NCI-H510A treated with DMSO at 0.1 percent for 48 hours (cell line): Measurements from ENCODE around the gene TMEM52.
A peak's percentile ranks its signal among the peaks of the same experiment; 100 is the strongest.
"Not testable (repeated sequence)": the region's sequence is repeated elsewhere in the genome, so short reads cannot be mapped to it uniquely, and the experiment has no call there.

Experiments used
- DNase-seq: peaks from one replicate; lab custom pipeline; 2025; lab: John Stamatoyannopoulos, UW

TMEM52 gene

GRCh38 chr1:1893997-1894353, 25.1 kb downstream of the TMEM52 start:
- no peak for DNase-seq

- no peak for DNase-seq
Measured at GRCh38 chr1:1893291-1893985, 25.6 kb downstream of the TMEM52 start.

GRCh38 chr1:1892763-1893120, 26.3 kb downstream of the TMEM52 start:
- no peak for DNase-seq

GRCh38 chr1:1892079-1892762, 26.9 kb downstream of the TMEM52 start:
- peak; percentile 79 for DNase-seq

- peak; percentile 98 for DNase-seq
Measured at GRCh38 chr1:1891349-1892078, 27.6 kb downstream of the TMEM52 start.

- DNase-seq = peak; percentile 93
Measured at GRCh38 chr1:1890506-1891348, 28.4 kb downstream of the TMEM52 start, which contains the start of gene GNB1. TSS of gene GNB1 (minus strand) at chr1:1891087. CDS start at chr1:1825453, 65,634 bp downstream.

GRCh38 chr1:1889847-1890505, 29.1 kb downstream of the TMEM52 start:
- peak; percentile 66 for DNase-seq

- peak; percentile 69 for DNase-seq
Measured at GRCh38 chr1:1889090-1889750, 29.9 kb downstream of the TMEM52 start.

- not testable (repeated sequence) for DNase-seq
Measured at GRCh38 chr1:1883890-1884289, 35.2 kb downstream of the TMEM52 start.

GRCh38 chr1:1883092-1883873, 35.8 kb downstream of the TMEM52 start:
- no peak for DNase-seq

- DNase-seq = peak; percentile 71
Measured at GRCh38 chr1:1881727-1882126, 37.4 kb downstream of the TMEM52 start.

GRCh38 chr1:1880617-1881312, 38.3 kb downstream of the TMEM52 start:
- no peak for DNase-seq

- DNase-seq = no peak
Measured at GRCh38 chr1:1879942-1880341, 39.1 kb downstream of the TMEM52 start.

- no peak for DNase-seq
Measured at GRCh38 chr1:1877865-1878436, 41.1 kb downstream of the TMEM52 start.

GRCh38 chr1:1876335-1876930, 42.6 kb downstream of the TMEM52 start:
- no peak for DNase-seq

- no peak for DNase-seq
Measured at GRCh38 chr1:1875932-1876331, 43.1 kb downstream of the TMEM52 start.

GRCh38 chr1:1874901-1875300, 44.2 kb downstream of the TMEM52 start:
- no peak for DNase-seq

GRCh38 chr1:1873186-1873585, 45.9 kb downstream of the TMEM52 start:
- DNase-seq = no peak
